ENCODE results near the gene NTRK2.

NTRK2 gene

DNA sequence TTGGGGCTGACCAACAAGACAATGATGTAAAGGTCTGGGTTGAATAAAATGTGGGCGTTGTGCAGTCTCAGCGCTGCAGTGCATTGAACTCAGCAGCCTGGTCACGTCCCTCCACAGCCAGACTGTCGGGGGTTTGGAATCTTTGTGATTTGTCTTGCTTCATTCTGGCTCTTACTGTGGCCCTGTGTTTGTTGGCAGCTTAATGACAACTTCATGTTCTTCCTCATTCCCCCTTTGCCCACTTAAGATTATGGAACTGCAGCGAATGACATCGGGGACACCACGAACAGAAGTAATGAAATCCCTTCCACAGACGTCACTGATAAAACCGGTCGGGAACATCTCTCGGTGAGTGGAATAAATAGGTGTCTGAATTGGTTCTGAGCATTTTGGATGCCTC is 75.2 kb downstream of the NTRK2 start:
- TF ChIP-seq, protein P1, sequence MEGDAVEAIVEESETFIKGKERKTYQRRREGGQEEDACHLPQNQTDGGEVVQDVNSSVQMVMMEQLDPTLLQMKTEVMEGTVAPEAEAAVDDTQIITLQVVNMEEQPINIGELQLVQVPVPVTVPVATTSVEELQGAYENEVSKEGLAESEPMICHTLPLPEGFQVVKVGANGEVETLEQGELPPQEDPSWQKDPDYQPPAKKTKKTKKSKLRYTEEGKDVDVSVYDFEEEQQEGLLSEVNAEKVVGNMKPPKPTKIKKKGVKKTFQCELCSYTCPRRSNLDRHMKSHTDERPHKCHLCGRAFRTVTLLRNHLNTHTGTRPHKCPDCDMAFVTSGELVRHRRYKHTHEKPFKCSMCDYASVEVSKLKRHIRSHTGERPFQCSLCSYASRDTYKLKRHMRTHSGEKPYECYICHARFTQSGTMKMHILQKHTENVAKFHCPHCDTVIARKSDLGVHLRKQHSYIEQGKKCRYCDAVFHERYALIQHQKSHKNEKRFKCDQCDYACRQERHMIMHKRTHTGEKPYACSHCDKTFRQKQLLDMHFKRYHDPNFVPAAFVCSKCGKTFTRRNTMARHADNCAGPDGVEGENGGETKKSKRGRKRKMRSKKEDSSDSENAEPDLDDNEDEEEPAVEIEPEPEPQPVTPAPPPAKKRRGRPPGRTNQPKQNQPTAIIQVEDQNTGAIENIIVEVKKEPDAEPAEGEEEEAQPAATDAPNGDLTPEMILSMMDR (IDR thresholded peaks at IDR 0.05; ENCODE audit: control extremely low read depth, extremely low read depth, low read depth, missing control alignments), result no peak
- DNase-seq (ENCODE audit: extremely low spot score), result no peak
- CTCF ChIA-PET, result interaction anchor here (0.8 to 1.8 kb wide), 2 partner anchors 10 to 47 kb away, joined by 5 read pairs; no protein-coding TSS in a partner anchor
- POLR2A ChIA-PET, result no interaction called here

DNA sequence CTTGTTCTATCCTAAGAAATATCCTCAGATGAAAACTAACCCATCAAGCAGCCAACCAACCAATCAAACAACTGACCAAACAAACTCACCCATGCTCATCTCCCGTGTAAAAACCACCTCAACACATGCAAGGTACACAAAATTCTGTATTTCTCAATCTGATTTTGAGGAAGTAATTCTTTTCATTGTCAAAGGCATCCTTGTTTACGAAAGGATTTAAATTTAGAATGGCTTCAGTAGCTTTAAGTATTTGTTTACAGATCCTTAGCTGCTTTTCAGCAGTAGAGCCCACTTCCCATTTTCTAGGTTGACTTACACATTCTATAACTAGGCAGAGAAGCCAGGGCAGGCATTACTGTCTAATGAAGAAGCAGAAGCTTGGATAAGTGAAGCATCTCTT is 78.6 kb downstream of the NTRK2 start:
- ChIA-PET POLR2A (no interaction called here), CTCF (interaction anchor here (1.0 to 2.0 kb wide), 2 partner anchors 33 to 51 kb away, joined by 5 to 13 read pairs; no protein-coding TSS in a partner anchor)
- DNase-seq (ENCODE audit: extremely low spot score), result no peak
- TF ChIP-seq, protein P1 (IDR thresholded peaks at IDR 0.05; ENCODE audit: control extremely low read depth, extremely low read depth, low read depth, missing control alignments), result no peak

DNA sequence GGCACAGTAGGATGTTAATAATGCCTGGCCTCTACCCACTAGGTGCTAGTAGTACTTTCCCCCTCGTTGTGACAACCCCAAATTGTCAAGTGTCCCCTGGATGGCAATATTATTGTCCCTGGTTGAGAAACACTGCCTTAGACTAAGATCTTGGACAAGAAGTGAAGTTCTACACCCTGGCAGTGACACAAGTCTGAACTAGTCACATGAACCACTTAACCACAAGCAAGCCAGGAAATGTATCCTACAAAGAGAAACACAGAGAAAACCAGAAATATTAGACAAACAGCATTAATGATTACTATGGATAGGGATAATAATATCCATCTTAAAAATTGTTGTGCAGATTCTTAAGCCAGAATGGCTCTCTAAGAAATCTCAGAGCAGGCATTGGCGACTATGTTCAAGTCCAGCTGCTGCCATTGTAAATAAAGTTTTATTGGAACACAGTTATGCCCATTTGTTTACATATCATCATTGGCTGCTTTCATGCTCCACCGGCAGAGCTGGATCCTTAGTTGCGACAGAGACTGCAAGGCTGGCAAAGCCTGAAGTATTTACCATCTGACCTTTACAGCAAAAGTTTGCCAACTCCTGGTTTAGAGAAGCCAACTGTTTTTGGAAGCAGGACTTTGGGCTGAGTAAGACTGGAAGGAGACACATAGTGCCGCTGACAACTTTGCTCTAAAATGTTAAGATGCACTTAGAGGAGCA is 80.8 kb downstream of the NTRK2 start:
- POLR2A ChIA-PET, result no interaction called here
- DNase-seq (ENCODE audit: extremely low spot score), result no peak
- CTCF ChIA-PET, result interaction anchor here (1.0 to 1.8 kb wide), 4 partner anchors 9 to 53 kb away, joined by 3 to 6 read pairs (median 3); no protein-coding TSS in a partner anchor
- TF ChIP-seq, protein P1 (IDR thresholded peaks at IDR 0.05; ENCODE audit: control extremely low read depth, extremely low read depth, low read depth, missing control alignments), result no peak

DNA sequence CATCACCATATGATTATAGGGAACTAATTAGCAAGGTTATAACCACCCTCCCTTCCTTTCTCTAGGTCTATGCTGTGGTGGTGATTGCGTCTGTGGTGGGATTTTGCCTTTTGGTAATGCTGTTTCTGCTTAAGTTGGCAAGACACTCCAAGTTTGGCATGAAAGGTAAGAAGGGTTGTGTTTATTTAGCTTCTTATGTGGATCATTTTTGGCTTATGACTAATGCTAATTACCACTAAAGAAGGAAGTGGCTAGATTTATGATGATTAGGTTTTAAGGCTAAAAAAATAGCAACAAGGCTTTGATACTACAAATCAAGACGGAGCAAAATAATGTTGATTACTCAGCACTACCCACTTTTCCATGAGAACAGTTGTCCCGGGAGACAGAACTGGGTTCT is 82.4 kb downstream of the NTRK2 start:
- TF ChIP-seq, protein P1 (IDR thresholded peaks at IDR 0.05; ENCODE audit: control extremely low read depth, extremely low read depth, low read depth, missing control alignments), result no peak
- DNase-seq (ENCODE audit: extremely low spot score), result no peak
- POLR2A ChIA-PET, result no interaction called here
- CTCF ChIA-PET, result interaction anchor here (0.8 to 1.4 kb wide), 6 partner anchors 16 to 858 kb away, joined by 3 to 5 read pairs (median 3); no protein-coding TSS in a partner anchor

DNA sequence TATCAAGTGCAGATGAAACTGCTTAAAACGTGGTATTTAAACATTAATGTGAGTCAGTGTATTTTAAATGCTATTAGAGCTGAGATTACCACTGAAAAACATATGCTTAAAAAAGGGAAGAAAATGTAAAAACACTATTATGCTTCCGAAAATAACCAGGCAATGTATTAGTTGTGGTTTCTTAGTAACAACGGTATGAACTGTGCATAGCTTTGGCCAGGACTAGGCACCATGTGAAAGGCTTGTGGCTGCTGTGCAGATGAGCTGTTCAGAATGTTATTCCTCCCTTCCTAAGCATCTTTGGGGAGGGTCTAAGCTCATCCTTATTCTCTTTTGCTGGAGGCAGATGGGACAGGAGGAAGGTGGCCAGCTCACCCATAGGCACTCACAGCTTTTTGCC is 84.9 kb downstream of the NTRK2 start:
- ChIA-PET CTCF (interaction anchor here (0.9 to 4.0 kb wide), 6 partner anchors 9 to 61 kb away, joined by 3 to 22 read pairs (median 6); no protein-coding TSS in a partner anchor), POLR2A (no interaction called here)
- no peak for DNase-seq (ENCODE audit: extremely low spot score)
- TF ChIP-seq, protein P1 (IDR thresholded peaks at IDR 0.05; ENCODE audit: control extremely low read depth, extremely low read depth, low read depth, missing control alignments), result no peak

DNA sequence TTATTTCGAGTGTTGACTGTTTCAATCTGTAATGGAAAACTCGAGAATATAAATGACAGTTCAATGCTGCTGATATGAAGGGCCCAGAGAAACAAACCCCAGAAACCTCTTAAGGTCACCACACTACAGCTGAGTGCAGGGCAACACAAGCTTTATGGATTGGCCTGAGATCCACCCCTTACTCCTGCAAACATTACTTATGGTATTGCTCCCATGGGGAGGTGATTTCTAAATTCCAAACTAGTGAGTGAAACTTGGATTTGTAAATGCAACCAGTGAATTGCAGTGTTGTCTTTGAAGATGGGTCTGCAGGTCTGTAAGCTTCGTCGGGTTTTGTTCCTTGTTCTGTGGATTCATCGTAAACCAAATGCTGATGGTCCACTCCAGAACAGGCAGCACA is 85.4 kb downstream of the NTRK2 start:
- ChIA-PET CTCF (interaction anchor here (0.9 to 4.0 kb wide), 6 partner anchors 10 to 61 kb away, joined by 3 to 22 read pairs (median 6); no protein-coding TSS in a partner anchor), POLR2A (no interaction called here)
- DNase-seq (ENCODE audit: extremely low spot score), result no peak
- TF ChIP-seq, protein P1 (IDR thresholded peaks at IDR 0.05; ENCODE audit: control extremely low read depth, extremely low read depth, low read depth, missing control alignments), result no peak

Data from GM10248 (cell line).